Memory B cell (primary cell): ENCODE measurements around the gene TAF3.

Experiments
- ATAC-seq: fragments of 150-1000 bp; cut with Tn5 transposase; 2 replicates; pipeline ENCODE4 v1.10.0; 2021; ENCODE audit warnings: low read depth, mild to moderate bottlenecking, moderate library complexity
- DNase-seq, 2 donors: peaks; one replicate each; pipeline ENCODE4 v3.0.0; 2022; ENCODE audit warnings: low spot score in 2 of 2
- H3K27ac Mint-ChIP-seq: one replicate; pipeline ENCODE4 v1.8.0; 2022; ENCODE audit warnings: mild to moderate bottlenecking, moderate library complexity, mixed read lengths
- H3K27me3 Mint-ChIP-seq: one replicate; pipeline ENCODE4 v1.8.0; 2022; ENCODE audit warnings: mixed read lengths
- H3K36me3 Mint-ChIP-seq: one replicate; pipeline ENCODE4 v1.8.0; 2022; ENCODE audit warnings: mild to moderate bottlenecking, mixed read lengths
- H3K4me1 Mint-ChIP-seq: one replicate; pipeline ENCODE4 v1.8.0; 2022; ENCODE audit warnings: mixed read lengths
- H3K4me3 Mint-ChIP-seq: one replicate; pipeline ENCODE4 v1.8.0; 2022; ENCODE audit warnings: mild to moderate bottlenecking, moderate library complexity, mixed read lengths
- H3K9me3 Mint-ChIP-seq: one replicate; pipeline ENCODE4 v1.8.0; 2022; ENCODE audit warnings: mixed read lengths

TAF3 gene

DNA sequence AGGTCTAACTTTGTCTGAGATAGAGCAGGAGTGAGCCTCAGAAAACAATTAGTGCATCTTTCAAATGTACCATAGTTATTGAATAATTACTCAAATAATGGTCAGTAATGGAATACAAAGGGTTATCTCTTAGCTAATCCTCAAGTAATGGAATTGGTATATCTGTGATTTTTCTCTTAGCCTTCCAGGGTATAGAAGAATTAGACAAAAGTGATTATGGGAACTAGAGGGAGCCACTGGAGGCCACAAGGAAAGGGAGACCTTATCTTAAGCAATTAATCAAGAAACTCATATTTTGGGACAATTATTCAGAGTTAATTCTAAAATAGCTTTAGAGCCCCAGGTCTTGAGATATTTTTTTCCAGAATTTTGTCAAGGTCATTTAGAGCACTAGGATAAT, 126.2 kb downstream of the TAF3 start:
- no peak for ATAC-seq
- Mint-ChIP-seq H3K27me3 (no peaks in the 10 kb centered on the region), H3K27ac (no peak overlapping the region), H3K4me1 (peaks cover 33% of the 10 kb centered on the region), H3K9me3 (peaks cover 1% of the 10 kb centered on the region), H3K36me3 (peaks cover 27% of the 10 kb centered on the region), H3K4me3 (no peak overlapping the region)
- no peak for DNase-seq

DNA sequence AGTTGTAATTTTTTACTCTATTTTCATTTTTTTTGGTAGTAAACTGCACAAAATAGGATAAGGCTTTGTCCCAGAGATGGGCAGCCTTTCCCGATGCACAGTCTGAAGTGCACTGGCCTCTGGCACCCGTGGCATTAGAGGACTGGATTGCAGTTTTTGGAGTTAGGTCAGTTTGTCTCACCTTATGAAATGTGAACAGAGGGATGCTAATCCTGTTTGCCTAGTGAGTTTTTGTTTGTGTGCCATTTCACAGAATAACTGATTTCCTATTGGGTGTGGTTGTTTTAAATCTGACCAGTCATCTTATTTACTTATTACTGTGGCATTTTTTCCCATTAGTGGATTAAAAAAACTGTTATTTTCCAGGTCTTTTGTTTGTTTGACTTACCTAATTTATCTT, 126.7 kb downstream of the TAF3 start:
- H3K36me3 Mint-ChIP-seq: peaks cover 25% of the 10 kb centered on the region
- no peaks in the 10 kb centered on the region for H3K27me3 Mint-ChIP-seq
- H3K4me1 Mint-ChIP-seq: peaks cover 34% of the 10 kb centered on the region
- DNase-seq: no peak
- no peak overlapping the region for H3K27ac Mint-ChIP-seq
- no peak for ATAC-seq
- H3K4me3 Mint-ChIP-seq: no peak overlapping the region
- H3K9me3 Mint-ChIP-seq: no peaks in the 10 kb centered on the region

DNA sequence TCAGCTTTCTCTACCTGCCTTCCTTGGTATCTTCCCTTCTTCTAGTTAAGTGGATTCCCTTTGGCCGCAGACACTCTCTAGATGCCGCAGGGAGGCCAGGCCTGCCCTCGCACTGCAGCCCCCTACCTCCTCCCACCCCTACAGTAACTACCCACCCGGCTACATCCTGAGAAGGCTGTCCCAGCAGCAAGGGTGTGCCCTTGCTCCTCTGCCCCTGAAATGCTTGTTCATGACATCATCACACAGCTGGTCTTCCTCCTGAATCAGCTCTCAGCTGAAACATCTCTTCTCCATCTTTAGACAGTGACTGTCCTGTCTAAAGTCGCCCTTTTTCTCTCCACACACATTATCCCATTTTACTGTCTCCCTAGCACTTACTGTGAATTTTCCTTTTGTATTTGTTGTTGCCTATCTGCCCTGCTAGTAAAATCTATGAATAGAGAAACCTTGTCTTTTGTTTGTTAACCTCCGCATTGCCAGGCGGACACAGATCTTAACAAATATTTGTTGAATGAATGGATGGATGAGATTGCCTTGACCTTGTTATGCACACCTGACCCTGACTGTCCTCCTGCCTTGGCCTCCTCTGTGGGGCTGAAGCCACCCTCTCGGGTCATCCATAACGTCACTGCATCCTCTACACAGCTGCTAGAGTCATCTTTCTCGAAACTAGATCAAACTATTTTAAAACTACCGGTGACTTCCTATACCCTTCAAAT, 127.3 kb downstream of the TAF3 start:
- H3K4me3 Mint-ChIP-seq: no peak overlapping the region
- peaks cover 26% of the 10 kb centered on the region for H3K36me3 Mint-ChIP-seq
- peaks cover 37% of the 10 kb centered on the region for H3K4me1 Mint-ChIP-seq
- DNase-seq (no peak), ATAC-seq (no peak)
- H3K27me3 Mint-ChIP-seq: no peaks in the 10 kb centered on the region
- H3K9me3 Mint-ChIP-seq: no peaks in the 10 kb centered on the region
- no peak overlapping the region for H3K27ac Mint-ChIP-seq

DNA sequence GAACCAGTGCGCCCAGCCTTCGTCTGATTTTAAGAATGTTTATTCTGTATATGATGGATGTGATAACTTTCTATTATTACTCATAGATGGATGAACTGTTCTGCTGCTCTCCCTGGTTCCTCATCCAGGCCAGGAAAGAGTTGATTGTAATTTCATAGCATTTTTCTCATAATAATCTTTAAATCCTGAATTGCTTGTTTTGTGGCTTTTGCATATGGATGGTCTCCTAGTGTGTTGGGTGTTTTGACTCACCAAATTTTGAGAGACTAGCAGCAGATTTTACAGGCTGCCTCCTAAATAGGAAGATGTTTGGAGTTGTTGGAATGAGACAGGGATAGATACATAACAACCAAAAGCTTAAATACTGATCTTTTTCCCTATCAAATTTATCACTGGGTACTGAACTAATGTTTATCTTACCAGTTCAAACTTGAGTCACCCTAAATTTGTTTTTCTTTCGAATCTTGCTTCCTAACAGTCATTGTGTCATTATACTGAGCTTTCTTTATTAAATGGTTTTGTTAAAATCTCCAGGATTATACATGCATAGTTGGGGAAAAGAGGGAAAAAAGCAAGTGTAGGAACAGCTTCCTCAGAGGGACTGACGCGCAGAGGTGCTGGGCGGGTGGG, 130.2 kb downstream of the TAF3 start:
- no peaks in the 10 kb centered on the region for H3K27me3 Mint-ChIP-seq
- H3K36me3 Mint-ChIP-seq: peaks cover 23% of the 10 kb centered on the region
- peaks cover 40% of the 10 kb centered on the region for H3K4me1 Mint-ChIP-seq
- ATAC-seq: no peak
- H3K27ac Mint-ChIP-seq: no peak overlapping the region
- no peaks in the 10 kb centered on the region for H3K9me3 Mint-ChIP-seq
- no peak overlapping the region for H3K4me3 Mint-ChIP-seq
- no peak for DNase-seq

DNA sequence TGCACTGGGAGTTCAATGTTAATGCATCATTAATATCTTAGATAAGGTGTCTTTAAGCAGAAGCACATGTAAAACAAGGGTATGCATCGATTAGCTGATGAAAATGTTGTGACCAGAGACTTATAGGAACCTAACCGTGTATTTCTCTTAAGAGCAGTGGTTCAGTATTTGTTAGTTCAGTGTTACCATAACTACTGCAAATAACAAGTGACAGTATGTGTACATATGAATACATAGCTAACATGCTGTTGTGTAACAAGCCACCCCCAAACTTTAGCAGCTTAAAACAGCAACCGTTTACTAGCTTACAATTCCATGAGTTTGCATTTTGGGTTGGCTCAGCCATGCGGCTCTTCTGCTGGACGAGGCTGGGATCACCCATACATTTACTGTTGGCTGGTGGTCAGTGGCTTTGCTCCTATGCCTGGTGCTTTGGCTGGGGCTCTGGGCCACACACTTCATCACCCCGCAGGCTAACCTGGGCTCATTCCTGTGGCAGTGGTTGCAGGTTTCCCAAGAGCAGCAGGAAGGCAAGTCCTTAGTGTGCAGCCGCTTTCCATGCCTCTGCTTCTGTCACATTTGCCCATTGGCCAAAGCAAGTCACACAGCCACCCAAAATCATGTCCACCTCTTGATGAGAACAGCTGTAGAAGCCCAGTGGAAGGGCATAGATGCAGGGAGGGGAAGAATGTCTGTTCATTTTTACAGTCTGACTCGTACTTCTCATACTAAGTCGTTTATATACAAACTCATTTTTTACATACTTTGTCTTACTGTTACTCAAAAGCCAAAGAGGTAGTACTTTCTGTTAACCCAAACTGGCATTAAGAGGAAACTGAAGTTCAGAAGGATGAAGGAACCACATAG, 132.9 kb downstream of the TAF3 start:
- Mint-ChIP-seq H3K27me3 (no peaks in the 10 kb centered on the region), H3K4me1 (peaks cover 34% of the 10 kb centered on the region), H3K36me3 (peaks cover 19% of the 10 kb centered on the region), H3K4me3 (no peak overlapping the region), H3K27ac (no peak overlapping the region), H3K9me3 (no peaks in the 10 kb centered on the region)
- ATAC-seq: no peak
- no peak for DNase-seq

DNA sequence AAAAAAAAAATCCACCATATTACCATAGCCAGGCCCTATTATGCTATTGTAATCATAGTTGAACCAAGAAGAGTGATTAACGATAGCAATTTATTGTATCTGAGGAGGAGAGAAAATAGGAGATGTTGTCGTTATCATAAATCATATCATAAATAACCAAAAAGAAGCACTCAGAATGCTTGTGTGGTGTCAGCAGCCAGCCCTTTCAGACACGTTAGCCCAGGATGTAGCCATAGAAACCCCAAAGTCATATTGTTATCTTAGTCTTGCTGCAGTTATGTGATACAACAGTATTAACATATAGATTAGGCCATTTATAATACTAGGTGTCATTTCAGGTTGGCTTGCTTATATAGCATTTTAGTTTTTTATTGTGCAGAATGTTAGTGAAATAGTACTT, 134.0 kb downstream of the TAF3 start:
- Mint-ChIP-seq H3K4me3 (no peak overlapping the region), H3K4me1 (peaks cover 35% of the 10 kb centered on the region), H3K27me3 (no peaks in the 10 kb centered on the region), H3K27ac (no peak overlapping the region), H3K36me3 (peaks cover 15% of the 10 kb centered on the region), H3K9me3 (no peaks in the 10 kb centered on the region)
- ATAC-seq: no peak
- DNase-seq: no peak

DNA sequence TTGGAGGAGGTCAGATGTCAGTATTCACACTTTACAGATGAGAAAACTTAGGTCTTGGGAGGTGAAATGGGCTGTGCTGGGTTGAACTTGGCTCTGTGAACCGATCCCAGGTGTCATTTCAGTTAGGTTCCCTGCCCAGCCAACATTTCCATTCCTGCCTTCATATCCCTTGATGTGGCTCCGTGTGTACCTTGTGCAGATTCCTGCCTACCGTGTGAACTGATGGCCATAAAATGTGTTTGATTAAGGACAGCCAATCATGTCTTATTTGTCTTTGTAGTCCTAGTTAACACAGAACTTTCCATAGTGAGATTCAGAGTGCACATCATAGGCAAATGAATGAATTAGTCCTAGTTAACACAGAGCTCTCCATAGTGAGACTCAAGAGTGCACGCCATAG, 135.1 kb downstream of the TAF3 start:
- Mint-ChIP-seq H3K4me3 (no peak overlapping the region), H3K27ac (no peak overlapping the region), H3K9me3 (no peaks in the 10 kb centered on the region), H3K4me1 (peaks cover 32% of the 10 kb centered on the region), H3K27me3 (no peaks in the 10 kb centered on the region), H3K36me3 (peaks cover 12% of the 10 kb centered on the region)
- DNase-seq (no peak), ATAC-seq (no peak)

DNA sequence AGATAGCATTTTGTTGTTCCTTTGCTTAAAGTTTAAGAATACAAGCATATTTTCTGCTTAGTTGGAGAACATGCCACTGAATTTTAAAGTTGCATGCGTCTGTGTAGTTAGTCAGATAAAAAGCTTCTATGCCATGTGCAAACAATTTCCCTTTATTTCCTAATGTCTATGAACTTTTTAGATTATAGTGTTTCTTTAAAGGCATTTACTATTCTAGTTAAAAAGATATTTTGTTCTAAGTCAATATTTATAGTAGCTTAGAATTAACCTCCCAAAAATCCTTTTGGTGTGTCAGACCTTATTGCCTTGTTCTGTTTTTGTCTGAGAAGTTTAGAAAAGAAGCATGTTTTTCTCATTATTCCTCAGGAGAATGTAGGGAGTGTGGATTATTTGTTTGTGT, 137.1 kb downstream of the TAF3 start:
- no peak overlapping the region for H3K4me3 Mint-ChIP-seq
- no peak overlapping the region for H3K27ac Mint-ChIP-seq

DNA sequence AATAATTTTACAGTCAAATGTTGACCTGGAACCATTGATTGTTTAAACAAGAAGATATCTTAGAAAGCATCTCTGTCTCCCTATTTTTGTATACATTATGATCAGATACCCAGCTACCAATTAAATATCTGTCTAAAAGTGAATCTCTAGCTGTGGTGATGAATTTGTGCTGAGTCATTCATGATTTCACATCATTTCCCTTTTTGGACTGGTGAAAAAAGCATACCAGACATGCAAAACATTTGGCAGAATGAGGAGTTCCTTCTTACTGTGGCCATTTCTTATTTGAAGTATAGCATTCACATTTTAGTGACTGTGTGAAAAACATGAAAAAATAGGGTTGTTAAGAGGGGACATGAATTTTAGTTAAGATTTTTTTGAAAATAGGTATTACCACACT, 138.2 kb downstream of the TAF3 start:
- Mint-ChIP-seq H3K27ac (no peak overlapping the region), H3K4me3 (no peak overlapping the region), H3K36me3 (peaks cover 11% of the 10 kb centered on the region), H3K4me1 (peaks cover 19% of the 10 kb centered on the region), H3K9me3 (no peaks in the 10 kb centered on the region), H3K27me3 (no peaks in the 10 kb centered on the region)
- ATAC-seq (peak; percentile 60), DNase-seq (no peak)

More for the DNA sequence above, 137.1 kb downstream of the TAF3 start:
- DNase-seq (no peak), ATAC-seq (no peak)
- Mint-ChIP-seq H3K4me1 (peaks cover 26% of the 10 kb centered on the region), H3K9me3 (no peaks in the 10 kb centered on the region), H3K36me3 (peaks cover 11% of the 10 kb centered on the region), H3K27me3 (no peaks in the 10 kb centered on the region)

DNA sequence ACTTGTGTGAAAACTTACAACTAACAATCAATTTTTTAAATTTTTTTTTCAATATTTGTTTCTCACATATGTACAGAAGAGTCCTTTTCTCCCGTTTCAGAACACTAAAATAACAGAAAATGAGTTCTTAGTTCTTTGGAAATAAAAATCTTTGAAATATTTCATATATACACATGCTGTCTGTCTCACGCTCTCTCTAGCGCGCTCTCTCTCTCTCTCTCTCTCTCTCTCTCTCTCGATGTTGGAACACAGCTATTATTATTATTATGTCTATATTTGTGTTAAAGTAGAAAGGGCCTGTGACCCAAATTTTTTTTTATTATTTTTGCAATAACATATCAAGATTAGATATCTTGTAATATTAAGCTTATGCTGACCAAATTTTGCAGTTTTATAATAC, 139.3 kb downstream of the TAF3 start:
- H3K4me1 Mint-ChIP-seq: peaks cover 15% of the 10 kb centered on the region
- DNase-seq (no peak), ATAC-seq (no peak)
- H3K36me3 Mint-ChIP-seq: peaks cover 11% of the 10 kb centered on the region
- no peak overlapping the region for H3K4me3 Mint-ChIP-seq
- no peaks in the 10 kb centered on the region for H3K27me3 Mint-ChIP-seq
- H3K27ac Mint-ChIP-seq: no peak overlapping the region
- no peaks in the 10 kb centered on the region for H3K9me3 Mint-ChIP-seq

DNA sequence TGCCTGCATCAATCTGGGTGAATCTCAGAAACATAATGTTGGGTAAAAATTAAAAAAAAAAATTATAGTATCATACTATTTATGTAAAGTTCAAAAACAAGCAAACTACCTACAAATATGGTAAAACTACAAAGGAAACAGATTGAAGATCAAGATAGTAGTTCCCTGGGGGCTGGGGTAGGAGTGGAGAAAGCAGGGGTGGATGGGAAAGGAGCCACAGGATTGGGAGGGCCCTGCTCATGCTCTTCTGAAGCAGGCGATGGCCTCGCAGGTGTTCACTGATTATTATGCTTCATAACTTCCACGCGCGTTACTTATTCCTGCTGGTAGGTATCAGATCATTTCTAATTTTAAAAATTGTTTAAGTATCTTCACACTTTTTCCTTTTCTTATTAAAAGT, 140.1 kb downstream of the TAF3 start:
- Mint-ChIP-seq H3K27ac (no peak overlapping the region), H3K4me3 (no peak overlapping the region), H3K27me3 (no peaks in the 10 kb centered on the region), H3K36me3 (peaks cover 9% of the 10 kb centered on the region), H3K9me3 (no peaks in the 10 kb centered on the region), H3K4me1 (peaks cover 11% of the 10 kb centered on the region)
- ATAC-seq (no peak), DNase-seq (no peak)

DNA sequence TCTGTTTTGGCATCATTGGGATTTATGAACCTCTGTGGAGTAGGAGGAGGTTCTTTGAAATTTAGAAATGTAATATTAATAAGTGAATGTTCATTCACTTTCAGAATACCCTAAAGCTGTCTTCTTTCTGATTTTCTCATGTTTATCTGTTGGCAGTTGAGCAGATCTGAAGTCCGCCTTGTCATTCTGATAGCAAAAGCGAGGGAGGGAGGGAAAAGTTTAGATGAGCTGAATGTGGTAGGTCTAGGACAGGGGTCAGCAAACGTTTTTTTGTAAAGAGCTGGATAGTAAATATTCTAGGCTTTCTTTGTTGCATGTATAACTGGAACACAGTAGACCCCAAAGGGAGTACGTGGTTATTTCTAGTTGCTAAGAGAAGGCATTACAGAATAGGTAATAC, 141.8 kb downstream of the TAF3 start:
- Mint-ChIP-seq H3K27ac (no peak overlapping the region), H3K27me3 (no peaks in the 10 kb centered on the region), H3K4me1 (peaks cover 6% of the 10 kb centered on the region), H3K9me3 (no peaks in the 10 kb centered on the region), H3K36me3 (peaks cover 18% of the 10 kb centered on the region), H3K4me3 (no peak overlapping the region)
- ATAC-seq (no peak), DNase-seq (no peak)

DNA sequence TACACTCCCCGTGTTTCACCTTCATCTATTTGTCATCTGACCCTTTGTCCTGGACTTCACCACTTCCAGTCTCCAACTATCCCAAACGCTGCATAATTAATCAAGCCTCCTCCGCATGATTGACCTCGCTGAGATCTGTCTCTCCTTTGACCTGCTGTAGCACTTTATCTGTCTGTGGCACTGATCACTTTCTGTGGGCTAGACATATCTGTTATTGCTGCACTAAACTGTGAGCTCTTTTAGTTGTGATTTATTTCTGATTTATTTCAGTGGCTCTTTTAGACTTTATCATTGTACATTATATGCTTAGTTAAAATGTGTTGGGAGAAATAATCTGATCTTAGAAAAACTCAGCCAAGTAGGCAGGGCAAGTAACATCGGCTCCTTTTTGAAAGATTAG, 144.3 kb downstream of the TAF3 start:
- Mint-ChIP-seq H3K9me3 (no peaks in the 10 kb centered on the region), H3K36me3 (peaks cover 23% of the 10 kb centered on the region), H3K4me1 (no peaks in the 10 kb centered on the region), H3K27ac (no peak overlapping the region), H3K4me3 (no peak overlapping the region), H3K27me3 (no peaks in the 10 kb centered on the region)
- DNase-seq (no peak), ATAC-seq (no peak)

DNA sequence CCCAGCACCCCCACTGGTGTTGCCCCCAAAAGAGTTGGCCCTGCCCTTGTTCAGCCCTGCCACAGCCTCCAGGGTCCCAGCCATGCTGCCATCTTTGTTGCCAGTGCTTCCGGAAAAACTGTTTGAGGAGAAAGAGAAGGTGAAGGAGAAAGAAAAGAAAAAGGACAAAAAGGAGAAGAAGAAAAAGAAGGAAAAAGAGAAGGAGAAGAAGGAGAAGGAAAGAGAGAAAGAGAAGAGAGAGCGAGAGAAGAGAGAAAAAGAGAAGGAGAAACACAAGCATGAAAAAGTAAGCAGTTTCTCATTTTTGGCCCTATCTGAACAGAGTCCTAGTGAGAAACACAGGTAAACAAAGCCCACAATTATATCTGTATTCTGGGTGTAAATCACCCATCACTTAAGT, 147.2 kb downstream of the TAF3 start:
- Mint-ChIP-seq H3K4me3 (no peak overlapping the region), H3K27ac (no peak overlapping the region), H3K27me3 (no peaks in the 10 kb centered on the region), H3K36me3 (peaks cover 26% of the 10 kb centered on the region), H3K9me3 (no peaks in the 10 kb centered on the region), H3K4me1 (peaks cover 3% of the 10 kb centered on the region)
- DNase-seq (no peak), ATAC-seq (no peak)
